NOMO-1 (cell line): Measurements from ENCODE around the gene RND1.
A peak's percentile ranks its signal among the peaks of the same experiment; 100 is the strongest.
"Not testable (repeated sequence)": the region's sequence is repeated elsewhere in the genome, so short reads cannot be mapped to it uniquely, and the experiment has no call there.

Experiments used
- DNase-seq, 2 experiments: peaks; one replicate each; lab custom pipeline; 2025; ENCODE audit not compliant: unreplicated experiment in 2 of 2; lab: John Stamatoyannopoulos, UW

The RND1 gene

DNA sequence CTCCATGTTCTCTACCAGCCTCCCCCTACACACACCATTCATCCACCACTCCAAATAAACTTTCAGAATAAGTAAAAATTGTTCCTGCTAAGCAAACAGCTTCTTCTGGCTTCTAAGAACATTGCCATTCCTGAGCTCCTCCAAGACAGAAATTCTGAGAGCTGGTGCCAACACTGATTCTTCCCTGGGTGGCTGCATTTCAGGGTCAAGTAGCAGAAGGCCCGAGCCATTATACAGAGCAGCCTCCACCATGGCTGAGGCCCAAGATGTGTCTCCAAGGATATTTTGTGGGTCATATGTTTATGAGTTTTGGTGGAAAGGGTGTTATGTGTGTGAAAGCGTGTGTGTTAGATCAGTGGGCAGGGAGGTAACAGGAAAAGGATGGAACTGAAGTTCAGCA lies 3.5 kb upstream of the RND1 start:
- DNase-seq = no peak

GRCh38 chr12:48868451-48868850 lies 2.8 kb upstream of the RND1 start:
- DNase-seq = no peak

- DNase-seq = no peak
Observed at GRCh38 chr12:48866052-48866711, 512 bp upstream of the RND1 start.

DNA sequence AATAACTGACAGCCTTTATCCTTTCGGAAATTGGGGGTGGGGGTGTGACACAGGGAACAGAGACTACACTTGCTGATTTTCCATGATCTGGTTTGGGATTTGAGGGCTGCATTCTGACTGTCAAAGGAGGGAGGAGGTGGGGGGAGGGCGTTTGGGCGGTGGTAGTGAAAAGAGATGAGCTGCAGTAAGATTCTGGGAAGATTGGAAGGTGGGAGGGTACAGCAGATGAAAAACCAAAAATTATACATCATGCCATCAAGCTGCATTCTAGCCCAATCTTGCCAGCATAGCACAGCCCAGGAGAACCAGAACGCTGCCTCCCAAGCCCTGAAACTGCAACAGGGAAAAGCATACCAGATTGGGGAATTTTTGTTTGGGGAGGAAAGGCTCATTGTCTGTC lies 2.4 kb downstream of the RND1 start:
- no peak for DNase-seq

GRCh38 chr12:48862760-48863159 lies 2.9 kb downstream of the RND1 start:
- DNase-seq = no peak

- no peak for DNase-seq
Observed at GRCh38 chr12:48861111-48861510, 4.6 kb downstream of the RND1 start.

- DNase-seq = not testable (repeated sequence)
Observed at GRCh38 chr12:48860236-48860635, 5.4 kb downstream of the RND1 start.

DNA sequence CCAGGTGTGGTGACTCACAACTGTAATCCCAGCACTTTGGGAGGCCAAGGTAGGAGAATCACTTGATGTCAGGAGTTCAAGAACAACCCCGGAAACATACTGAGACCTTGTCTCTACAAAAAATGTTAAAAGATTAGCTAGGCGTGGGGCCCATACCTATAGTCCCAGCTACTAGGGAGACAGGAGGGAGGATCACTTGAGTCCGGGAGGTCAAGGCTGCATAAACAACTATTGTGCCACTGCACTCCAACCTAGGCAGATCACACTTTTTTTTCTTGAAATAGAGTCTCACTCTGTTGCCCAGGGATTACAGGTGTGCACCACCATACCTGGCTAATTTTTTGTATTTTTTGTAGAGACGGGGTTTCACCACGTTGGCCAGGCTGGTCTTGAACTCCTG lies 6.1 kb downstream of the RND1 start:
- DNase-seq = no peak

GRCh38 chr12:48858043-48858442 lies 7.6 kb downstream of the RND1 start:
- no peak for DNase-seq

DNA sequence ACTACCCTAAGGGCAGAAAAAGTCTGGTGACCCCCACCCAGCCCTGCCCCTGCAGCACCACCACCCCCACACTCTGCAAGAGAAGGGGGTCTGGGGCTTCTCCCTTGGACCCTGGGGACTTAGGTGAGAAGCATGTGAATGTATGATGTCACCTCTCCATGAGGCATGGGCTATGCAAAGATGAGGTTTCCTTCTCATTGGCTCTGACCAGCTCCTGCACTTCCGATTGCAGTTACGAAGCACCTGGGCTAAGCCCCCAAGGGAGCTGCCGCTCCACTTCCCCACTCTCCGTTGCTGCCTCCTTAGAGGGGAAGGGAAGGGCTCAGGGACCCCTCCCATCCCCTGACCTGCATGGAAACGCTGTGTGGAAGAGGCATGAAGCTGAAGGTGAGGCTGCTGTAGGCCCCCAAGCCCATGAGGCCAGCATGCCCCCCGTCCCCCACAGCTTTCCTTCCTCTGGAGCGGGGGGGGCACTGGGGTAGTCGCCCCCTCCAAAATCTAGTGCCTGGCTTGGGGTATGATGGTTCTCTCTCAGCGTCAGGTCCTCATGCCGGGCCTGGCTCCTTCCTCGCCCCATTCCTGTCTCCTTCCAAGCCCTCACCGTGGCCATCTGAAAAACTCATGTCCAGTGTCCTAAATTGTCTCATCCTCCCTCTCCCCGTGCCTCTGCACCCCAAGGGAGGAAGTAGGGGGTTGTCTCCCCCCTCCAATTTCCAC lies 8.2 kb downstream of the RND1 start:
- DNase-seq = no peak

DNA sequence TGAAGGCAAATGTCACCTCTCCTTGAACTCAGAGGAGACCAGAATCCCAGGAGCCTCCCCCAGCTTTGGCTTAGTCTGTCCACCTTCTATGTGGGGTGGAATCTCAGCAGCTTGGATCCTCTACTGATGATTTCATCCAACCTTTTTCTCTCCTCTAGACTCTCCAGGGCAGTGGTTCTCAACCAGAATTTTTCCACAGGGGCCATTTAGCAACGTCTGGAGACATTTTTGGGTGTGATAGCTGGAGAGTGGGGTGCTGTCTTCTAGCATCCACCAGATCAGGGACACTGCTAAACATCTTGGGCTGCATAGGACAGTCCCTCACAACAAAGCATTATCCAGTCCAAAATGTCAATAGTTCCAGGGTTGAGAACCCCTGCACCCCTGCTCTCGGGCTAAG lies 9.3 kb downstream of the RND1 start:
- no peak for DNase-seq

DNA sequence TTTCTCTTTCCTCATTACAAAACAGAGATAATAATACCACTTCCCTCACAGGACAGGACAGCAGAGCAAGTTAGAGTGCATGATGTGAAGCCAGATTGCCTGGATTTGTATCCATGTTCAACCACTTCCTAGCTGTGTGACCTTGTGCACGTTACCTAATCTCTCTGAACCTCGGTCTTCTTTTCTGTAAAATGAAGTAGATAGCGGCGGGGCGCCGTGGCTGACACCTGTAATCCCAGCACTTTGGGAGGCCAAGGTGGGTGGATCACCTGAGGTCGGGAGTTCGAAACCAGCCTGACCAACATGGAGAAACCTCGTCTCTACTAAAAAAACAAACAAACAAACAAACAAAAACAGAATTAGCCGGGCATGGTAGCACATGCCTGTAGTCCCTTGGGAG lies 10.7 kb downstream of the RND1 start:
- DNase-seq = not testable (repeated sequence)

GRCh38 chr12:48854488-48854887 lies 11.2 kb downstream of the RND1 start:
- DNase-seq = no peak

DNA sequence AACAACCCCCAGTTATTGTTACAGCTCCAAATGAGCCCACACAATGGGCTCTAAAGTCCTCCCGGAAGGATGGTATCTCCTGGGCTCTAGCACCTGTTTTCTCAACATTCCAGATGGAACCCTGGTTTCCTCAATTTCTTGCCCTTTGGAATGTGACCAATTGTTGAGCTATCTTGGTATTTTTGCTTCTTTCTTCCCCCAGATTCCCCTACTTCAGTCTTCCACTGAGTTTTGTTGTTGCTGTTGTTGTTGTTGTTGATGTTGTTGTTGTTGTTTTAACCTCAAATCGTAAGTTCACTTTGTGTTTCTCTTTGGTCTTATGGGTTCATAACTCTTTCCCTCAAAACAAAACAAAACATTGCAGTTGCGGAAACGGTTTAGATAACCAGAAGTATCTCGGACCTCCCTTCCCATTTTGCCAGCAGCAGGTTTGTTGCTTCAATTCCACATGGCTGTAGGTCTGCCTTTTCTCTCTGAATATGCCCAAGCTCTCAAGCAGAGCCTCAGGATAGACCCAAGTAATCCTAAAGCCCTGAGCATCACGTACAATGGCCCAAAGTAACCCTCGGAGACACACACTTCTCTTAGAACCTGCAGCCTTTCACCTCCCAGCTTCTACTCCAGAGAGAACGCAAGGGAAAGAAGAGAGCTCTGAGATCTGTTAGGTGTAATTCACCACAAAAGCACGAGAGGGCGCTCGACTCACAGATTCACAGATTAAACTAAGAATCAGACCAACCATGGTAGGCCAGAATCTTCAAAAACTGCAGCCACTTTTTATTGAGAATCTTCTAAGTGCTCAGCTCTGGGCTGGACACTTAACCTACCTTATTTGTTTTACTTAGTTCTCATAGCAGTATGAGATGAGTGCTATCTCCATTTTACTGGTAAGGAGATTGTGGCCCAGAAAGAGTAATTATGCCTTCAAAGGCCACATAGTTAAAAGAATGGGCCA lies 12.7 kb downstream of the RND1 start:
- peak; percentile 54 to 90 for DNase-seq

DNA sequence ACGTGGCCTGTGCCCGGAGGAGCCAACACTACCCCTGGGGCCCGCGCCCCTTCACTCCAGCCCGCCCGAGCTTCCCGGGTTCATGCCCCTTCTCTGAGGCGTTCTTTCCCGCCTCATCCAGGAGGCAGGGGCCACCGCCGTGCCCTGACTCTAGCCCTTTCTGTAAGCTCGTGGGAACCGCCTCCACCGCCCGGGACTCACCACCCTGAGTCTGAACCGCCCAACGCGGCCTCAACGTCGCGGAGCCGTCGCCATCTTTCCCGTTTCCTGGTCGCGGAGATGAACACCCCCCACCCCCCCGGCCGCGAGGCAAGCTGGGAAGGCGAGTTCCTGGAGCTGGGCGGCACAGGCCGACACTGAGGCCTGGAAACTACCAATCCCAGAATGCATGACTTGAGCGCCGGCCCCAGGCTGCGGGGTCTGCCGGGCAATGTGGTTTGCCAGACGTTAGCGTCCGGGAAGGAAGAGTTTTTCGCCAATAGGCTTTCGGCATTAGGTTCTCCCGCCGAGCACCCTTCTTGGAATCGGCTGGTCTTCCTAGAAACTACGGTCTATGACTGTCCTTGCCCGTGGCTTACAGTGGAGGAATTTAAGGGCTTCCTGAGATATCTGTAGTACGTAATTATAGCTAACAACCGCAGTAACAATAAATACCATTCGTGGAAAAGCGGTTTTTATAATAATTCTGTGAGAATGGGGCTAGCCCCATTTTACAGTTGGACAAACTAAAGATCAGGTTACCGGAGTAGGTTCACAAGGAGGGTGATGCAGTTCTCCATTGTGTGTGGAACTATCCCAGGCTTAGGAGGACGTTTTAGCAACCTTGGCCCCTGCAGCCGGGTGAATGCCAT lies 13.6 kb downstream of the RND1 start, which contains the start of gene DDX23:
DDX23 (minus strand) TSS at position 281 of the 851 bp plus-strand sequence. CDS start 6,381 bp downstream, outside the sequence.
- DNase-seq = peak; percentile 97 to 99

DNA sequence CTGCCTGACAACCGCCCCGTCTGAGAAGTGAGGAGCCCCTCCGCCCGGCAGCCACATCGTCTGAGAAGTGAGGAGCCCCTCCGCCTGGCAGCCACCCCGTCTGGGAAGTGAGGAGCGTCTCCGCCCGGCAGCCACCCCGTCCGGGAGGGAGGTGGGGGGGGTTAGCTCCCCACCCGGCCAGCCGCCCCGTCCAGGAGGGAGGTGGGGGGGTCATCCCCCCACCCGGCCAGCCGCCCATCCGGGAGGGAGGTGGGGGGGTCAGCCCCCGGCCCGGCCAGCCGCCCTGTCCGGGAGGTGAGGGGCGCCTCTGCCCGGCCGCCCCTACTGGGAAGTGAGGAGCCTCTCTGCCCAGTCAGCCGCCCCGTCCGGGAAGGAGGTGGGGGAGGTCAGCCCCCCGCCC lies 23.6 kb downstream of the RND1 start:
- DNase-seq = not testable (repeated sequence)

DNA sequence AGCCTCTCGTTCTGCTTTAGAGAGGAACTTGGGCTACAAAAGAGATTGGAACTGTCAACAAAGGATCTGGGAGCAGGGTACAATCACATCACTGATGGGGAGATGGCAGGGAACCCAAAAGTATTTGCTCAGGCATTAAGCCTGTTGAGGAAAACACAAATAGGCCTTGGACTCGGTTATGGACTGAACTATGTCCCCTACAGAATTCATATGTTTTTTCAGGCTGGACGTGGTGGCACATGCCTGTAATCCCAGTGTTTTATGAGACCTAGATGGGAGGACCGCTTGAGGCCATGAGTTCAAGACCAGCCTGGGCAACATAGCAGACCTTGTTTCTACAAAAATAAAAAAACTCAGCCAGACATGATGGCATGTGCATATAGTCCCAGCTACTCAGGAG lies 27.6 kb downstream of the RND1 start:
- DNase-seq = no peak

GRCh38 chr12:48832321-48833060 lies 33.2 kb downstream of the RND1 start:
- DNase-seq = no peak

DNA sequence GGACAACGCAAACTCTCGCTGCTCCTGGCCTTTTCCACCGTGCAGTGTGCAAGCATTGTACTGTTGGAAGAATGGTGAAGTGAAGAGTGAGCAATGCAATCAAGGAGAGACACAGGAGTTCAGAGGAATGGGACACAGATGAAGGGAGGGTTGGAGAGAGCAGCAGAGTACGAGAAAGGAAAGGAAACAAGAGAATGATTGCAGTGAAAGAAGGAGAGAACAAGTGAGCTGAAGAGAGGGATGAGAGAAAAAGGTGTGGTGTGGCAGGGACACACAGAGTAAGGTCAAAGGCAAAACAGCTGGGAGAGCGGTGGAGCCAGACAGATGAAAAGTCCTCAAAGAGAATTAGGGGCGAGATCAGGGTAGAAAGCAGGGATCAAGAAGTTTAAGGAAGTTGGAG lies 34.4 kb downstream of the RND1 start:
- DNase-seq = no peak
